AG09309 (cell line): ENCODE results near the gene COL6A3.

Experiments
- DNase-seq: peaks from one replicate; pipeline ENCODE4 v3.0.0-alpha.2; 2010; ENCODE audit warnings: low read depth
- H3K4me3 ChIP-seq: 2 replicates; pipeline ENCODE4 v1.5.1; 2011; ENCODE audit warnings: mild to moderate bottlenecking, low read depth, low read length, moderate library complexity; ENCODE audit not compliant: control insufficient read depth
- TF ChIP-seq, protein P1 (sequence below): IDR thresholded peaks from 2 replicates; pipeline ENCODE4 v1.5.1; 2011; ENCODE audit warnings: mild to moderate bottlenecking, low read depth, low read length, inconsistent platforms; ENCODE audit not compliant: insufficient read depth, control insufficient read depth; ENCODE audit errors: missing control alignments

Gene COL6A3

DNA sequence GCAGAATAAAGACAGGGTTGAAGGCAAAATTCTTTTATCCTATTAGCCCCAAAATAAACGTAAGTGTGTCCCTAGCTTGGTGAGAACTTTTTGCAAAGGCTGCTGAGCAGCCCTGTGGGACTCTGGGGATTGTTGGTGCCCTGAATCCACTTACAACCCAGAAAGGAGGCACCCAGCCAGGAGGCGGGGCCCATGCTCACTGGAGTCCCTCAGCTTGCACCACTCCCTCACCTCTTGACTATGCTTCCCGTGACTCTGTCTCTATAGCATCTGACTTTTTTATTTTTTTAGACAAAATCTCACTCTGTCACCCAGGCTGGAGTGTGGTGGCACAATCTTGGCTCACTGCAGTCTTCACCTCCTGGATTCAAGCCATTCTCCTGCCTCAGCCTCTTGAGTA lies 15.8 kb upstream of the COL6A3 start:
- TF ChIP-seq, protein P1, sequence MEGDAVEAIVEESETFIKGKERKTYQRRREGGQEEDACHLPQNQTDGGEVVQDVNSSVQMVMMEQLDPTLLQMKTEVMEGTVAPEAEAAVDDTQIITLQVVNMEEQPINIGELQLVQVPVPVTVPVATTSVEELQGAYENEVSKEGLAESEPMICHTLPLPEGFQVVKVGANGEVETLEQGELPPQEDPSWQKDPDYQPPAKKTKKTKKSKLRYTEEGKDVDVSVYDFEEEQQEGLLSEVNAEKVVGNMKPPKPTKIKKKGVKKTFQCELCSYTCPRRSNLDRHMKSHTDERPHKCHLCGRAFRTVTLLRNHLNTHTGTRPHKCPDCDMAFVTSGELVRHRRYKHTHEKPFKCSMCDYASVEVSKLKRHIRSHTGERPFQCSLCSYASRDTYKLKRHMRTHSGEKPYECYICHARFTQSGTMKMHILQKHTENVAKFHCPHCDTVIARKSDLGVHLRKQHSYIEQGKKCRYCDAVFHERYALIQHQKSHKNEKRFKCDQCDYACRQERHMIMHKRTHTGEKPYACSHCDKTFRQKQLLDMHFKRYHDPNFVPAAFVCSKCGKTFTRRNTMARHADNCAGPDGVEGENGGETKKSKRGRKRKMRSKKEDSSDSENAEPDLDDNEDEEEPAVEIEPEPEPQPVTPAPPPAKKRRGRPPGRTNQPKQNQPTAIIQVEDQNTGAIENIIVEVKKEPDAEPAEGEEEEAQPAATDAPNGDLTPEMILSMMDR = no peak
- no peak for DNase-seq
- no peak overlapping the region for H3K4me3 ChIP-seq

DNA sequence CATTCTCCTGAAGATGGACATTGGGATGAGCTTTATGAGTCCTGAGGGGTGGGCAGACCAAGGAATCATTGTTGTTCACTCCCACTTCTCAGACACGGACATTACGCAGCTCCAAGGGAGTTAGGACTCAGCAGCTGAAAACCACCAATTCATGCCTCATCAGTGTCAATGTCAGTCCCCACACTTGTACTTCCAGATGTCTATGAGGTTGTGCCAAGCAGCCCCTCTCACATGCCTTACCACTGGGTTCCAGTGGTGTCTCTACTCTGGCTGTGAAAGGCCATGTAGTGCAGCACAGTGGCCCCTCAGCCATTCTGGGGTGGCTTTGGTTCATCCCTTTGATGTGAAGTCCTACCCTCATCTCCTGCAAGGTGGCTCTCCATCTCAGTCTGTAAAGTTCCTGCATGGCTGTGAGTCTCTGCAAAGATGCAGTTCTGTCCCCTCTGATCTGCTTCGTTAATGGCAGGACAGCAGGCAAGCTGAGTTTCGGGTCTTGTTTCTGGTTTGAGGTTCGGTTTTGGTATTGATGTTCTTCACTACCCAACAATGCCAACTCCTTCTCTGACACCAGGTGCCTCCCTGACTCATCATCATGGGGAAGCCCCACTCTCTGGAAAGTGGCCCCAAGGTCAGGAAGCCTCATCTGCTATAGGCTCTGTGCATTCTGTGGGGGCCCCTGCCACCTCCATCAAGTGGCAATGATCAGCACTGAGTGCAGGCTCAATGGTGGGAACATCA lies 14.0 kb upstream of the COL6A3 start:
- no peak for DNase-seq
- H3K4me3 ChIP-seq = no peak overlapping the region
- TF ChIP-seq, protein P1 = no peak

DNA sequence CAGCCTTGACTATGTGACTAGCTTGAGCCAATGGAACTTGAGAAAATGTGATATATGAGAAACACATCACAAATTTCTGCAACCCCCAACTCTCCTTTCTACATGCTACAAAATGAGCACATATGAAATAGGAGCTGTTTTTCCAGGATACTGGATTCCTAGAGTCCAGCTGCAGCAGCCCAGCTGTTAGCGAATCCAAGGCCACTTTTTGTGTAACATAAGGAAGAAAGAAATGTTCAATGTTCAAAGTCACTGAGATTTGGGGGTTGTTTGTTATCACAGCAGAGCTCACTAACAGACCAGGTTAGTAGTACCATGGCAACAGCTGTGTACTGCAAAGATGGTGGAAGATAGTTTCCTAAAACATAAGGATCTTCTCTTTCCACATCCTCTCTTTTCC lies 12.6 kb upstream of the COL6A3 start:
- TF ChIP-seq, protein P1 = no peak
- no peak for DNase-seq
- H3K4me3 ChIP-seq = no peak overlapping the region

DNA sequence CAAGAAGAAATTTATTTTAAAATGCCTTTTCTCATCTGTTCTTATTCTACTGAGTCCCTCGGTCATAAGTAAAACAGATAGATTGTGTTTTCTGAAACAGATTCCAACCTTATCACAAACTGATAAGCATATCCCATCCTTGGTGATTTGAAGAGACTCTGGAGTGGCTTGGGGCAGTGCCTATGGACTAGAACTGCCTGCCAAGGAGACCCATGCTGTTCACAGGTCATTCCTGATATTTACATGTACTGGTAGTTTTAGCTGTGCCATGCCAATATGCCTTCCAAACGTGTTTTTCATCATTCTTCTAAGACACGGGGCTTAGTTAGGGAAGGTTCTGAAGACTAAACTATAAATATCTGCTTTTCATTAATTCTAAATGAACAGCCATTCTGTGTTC lies 11.4 kb upstream of the COL6A3 start:
- H3K4me3 ChIP-seq = no peak overlapping the region
- DNase-seq = no peak
- TF ChIP-seq, protein P1 = no peak

DNA sequence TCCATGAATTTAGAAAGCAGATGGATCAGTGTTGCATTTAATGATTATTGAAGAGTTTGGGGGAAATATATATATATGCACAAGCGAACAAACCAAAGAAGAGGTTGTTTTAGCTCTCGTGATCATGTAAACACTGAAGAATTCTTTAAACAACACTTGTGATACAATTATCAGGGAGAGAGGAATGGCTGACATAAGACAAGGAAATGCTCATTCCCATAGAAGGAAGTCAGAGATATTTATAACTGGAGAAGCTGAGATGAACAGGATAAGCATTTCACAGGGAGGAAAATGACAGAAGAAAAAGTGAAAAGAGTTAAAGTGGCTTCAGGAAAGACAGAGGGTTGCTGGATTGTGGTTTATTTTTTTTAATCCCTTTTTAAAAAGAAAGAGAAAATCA lies 10.6 kb upstream of the COL6A3 start:
- DNase-seq = no peak
- TF ChIP-seq, protein P1 = no peak

GRCh38 chr2:237423891-237424290 lies 9.9 kb upstream of the COL6A3 start:
- TF ChIP-seq, protein P1 = no peak
- H3K4me3 ChIP-seq = no peak overlapping the region
- DNase-seq = no peak

More for the DNA sequence above, 10.6 kb upstream of the COL6A3 start:
- no peak overlapping the region for H3K4me3 ChIP-seq

- TF ChIP-seq, protein P1 = no peak
Observed at GRCh38 chr2:237422309-237422708, 8.3 kb upstream of the COL6A3 start.

More at GRCh38 chr2:237422309-237422708, 8.3 kb upstream of the COL6A3 start:
- H3K4me3 ChIP-seq = no peak overlapping the region
- no peak for DNase-seq
